ENCODE measurements around the gene RTKN. TPM values are rescaled to one million over a fixed set of nuclear protein-coding genes. Genes with fewer than 3 reads are reported as not detected.

The RTKN gene
- polyA plus RNA-seq, 1 of the 3 experiments (the other 2 are of a cell fraction) = 22.6 TPM

- H3K9me2 ChIP-seq = no peaks in the 10 kb centered on the region
- H3F3A ChIP-seq (replicated peaks; ENCODE audit: insufficient read depth) = peaks cover 5% of the 10 kb centered on the region
- CTCF ChIA-PET = interaction anchor here (1.0 to 3.4 kb wide), 2 partner anchors 45 to 52 kb away, joined by 3 to 10 read pairs; no protein-coding TSS in a partner anchor
- peaks cover 9 to 19% of the 10 kb centered on the region in 2 experiments; a peak in 3 of 4 replicates for H3K4me1 ChIP-seq (ENCODE audit: control insufficient read depth in 1 of 2, insufficient read depth in 2 of 2, low read depth in 1 of 2, low read length in 1 of 2)
- peaks cover 79% of the 10 kb centered on the region for H3K79me2 ChIP-seq (ENCODE audit: insufficient read depth)
- no peak overlapping the region for H3K4me3 ChIP-seq (ENCODE audit: low read depth in 2 of 2, low read length in 1 of 2)
- H3K4me2 ChIP-seq = peak overlapping the region; percentile 56; the same call in 1 of the 2 replicates
- DNase-seq = no peak
- no peaks in the 10 kb centered on the region for H3K9me3 ChIP-seq
- H4K20me1 ChIP-seq (ENCODE audit: insufficient read depth) = peaks cover 53% of the 10 kb centered on the region
- TF ChIP-seq TAF1 (IDR thresholded peaks at IDR 0.05; ENCODE audit: borderline replicate concordance, low read depth, low read length) = no peak
- no peak for TF ChIP-seq RAD21 (IDR thresholded peaks at IDR 0.05; ENCODE audit: low read length)
- no peak for TF ChIP-seq NRF1 (IDR thresholded peaks at IDR 0.05; ENCODE audit: low read depth, low read length)
- no peak for TF ChIP-seq POLR2AphosphoS5 (IDR thresholded peaks at IDR 0.05; ENCODE audit: low read depth, low read length)
- TF ChIP-seq SIN3A (IDR thresholded peaks at IDR 0.05; ENCODE audit: borderline replicate concordance, low read depth, low read length) = no peak
- TF ChIP-seq RCOR1 (IDR thresholded peaks at IDR 0.05; ENCODE audit: low read length) = no peak
- TF ChIP-seq TCF12 (IDR thresholded peaks at IDR 0.05) = no peak
- TF ChIP-seq GATA2 (CRISPR knock-in tag; IDR thresholded peaks at IDR 0.05) = no peak
- TF ChIP-seq FOXJ3 (CRISPR knock-in tag; IDR thresholded peaks at IDR 0.05) = no peak
- TF ChIP-seq SMC3 (IDR thresholded peaks at IDR 0.05; ENCODE audit: low read depth, low read length) = no peak
- TF ChIP-seq JUND (IDR thresholded peaks at IDR 0.05) = no peak
- TF ChIP-seq FOXM1 (IDR thresholded peaks at IDR 0.05; ENCODE audit: low read depth) = no peak
- TF ChIP-seq FOSL2 (IDR thresholded peaks at IDR 0.05; ENCODE audit: borderline replicate concordance, low read depth) = no peak
- no peak for TF ChIP-seq RXRA (IDR thresholded peaks at IDR 0.05; ENCODE audit: borderline replicate concordance, low read depth)
- POLR2A ChIA-PET = no interaction called here
- no peak overlapping the region for H2AFZ ChIP-seq (ENCODE audit: low read depth)
- no peak overlapping the region for H3K9ac ChIP-seq
- H3K36me3 ChIP-seq (replicated peaks in 1 of 2; ENCODE audit: control insufficient read depth in 1 of 2, insufficient read depth in 2 of 2, low read length in 1 of 2) = peaks cover 7 to 20% of the 10 kb centered on the region in 2 experiments
- WGBS (ENCODE audit: low lambda C conversion rate) = 95% methylated on average over 1 of the region's 1 CpG
- H3K27me3 ChIP-seq (ENCODE audit: insufficient read depth) = no peaks in the 10 kb centered on the region
- peak overlapping the region in 1 of 2 experiments; percentile 43; a peak in 1 of 4 replicates for H3K27ac ChIP-seq (ENCODE audit: low read depth in 2 of 2, low read length in 1 of 2)
Measured at GRCh38 chr2:74387346-74387745, 54.4 kb downstream of the RTKN start.

DNA sequence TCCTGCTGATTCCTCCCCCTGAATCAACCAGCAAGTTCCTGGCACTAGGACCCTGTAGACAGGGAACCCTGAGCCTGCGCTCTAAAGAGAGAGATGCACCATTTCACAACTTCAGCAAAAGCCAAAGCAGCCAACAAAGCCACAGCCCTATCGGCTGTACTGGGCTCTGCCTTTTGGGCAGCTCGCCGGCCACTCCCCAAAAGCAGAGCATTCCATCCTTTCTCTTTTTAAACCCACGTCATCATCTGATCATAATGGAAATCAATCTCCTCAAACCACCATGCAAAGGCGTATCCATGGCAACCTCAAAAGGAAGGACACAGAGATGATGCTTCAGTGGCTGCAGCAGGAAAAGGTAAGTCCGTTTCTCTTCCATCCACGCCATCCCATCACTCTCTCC, 56.3 kb downstream of the RTKN start:
- CTCF ChIA-PET = interaction anchor here (3.4 kb wide), 1 partner anchor 50 kb away, joined by 10 read pairs; no protein-coding TSS in a partner anchor
- Histone ChIP-seq H3K27ac (ENCODE audit: low read depth in 2 of 2, low read length in 1 of 2) (no peak overlapping the region), H3K4me2 (no peak overlapping the region), H3K9me3 (no peaks in the 10 kb centered on the region), H3K36me3 (replicated peaks in 1 of 2; ENCODE audit: control insufficient read depth in 1 of 2, insufficient read depth in 2 of 2, low read length in 1 of 2) (peaks cover 7 to 24% of the 10 kb centered on the region in 2 experiments), H3K9ac (no peak overlapping the region), H2AFZ (ENCODE audit: low read depth) (no peak overlapping the region), H3K27me3 (ENCODE audit: insufficient read depth) (no peaks in the 10 kb centered on the region), H3F3A (replicated peaks; ENCODE audit: insufficient read depth) (peaks cover 5% of the 10 kb centered on the region), H3K9me2 (no peaks in the 10 kb centered on the region), H3K4me3 (ENCODE audit: low read depth in 2 of 2, low read length in 1 of 2) (no peak overlapping the region), H3K4me1 (ENCODE audit: control insufficient read depth in 1 of 2, insufficient read depth in 2 of 2, low read depth in 1 of 2, low read length in 1 of 2) (peaks cover 9 to 16% of the 10 kb centered on the region in 2 experiments; a peak in 3 of 4 replicates), H4K20me1 (ENCODE audit: insufficient read depth) (peaks cover 71% of the 10 kb centered on the region), H3K79me2 (ENCODE audit: insufficient read depth) (peaks cover 87% of the 10 kb centered on the region)
- no peak for DNase-seq
- POLR2A ChIA-PET = no interaction called here
- TF ChIP-seq RXRA (IDR thresholded peaks at IDR 0.05; ENCODE audit: borderline replicate concordance, low read depth) (no peak), NRF1 (IDR thresholded peaks at IDR 0.05; ENCODE audit: low read depth, low read length) (no peak), RFX5 (IDR thresholded peaks at IDR 0.05; ENCODE audit: low read length) (no peak), TEAD4 (IDR thresholded peaks at IDR 0.05; ENCODE audit: borderline replicate concordance, insufficient read depth) (no peak), GATA2 (CRISPR knock-in tag; IDR thresholded peaks at IDR 0.05) (no peak), SIN3A (IDR thresholded peaks at IDR 0.05; ENCODE audit: borderline replicate concordance, low read depth, low read length) (no peak), SMC3 (IDR thresholded peaks at IDR 0.05; ENCODE audit: low read depth, low read length) (no peak), TAF1 (IDR thresholded peaks at IDR 0.05; ENCODE audit: borderline replicate concordance, low read depth, low read length) (no peak), CHD2 (IDR thresholded peaks at IDR 0.05; ENCODE audit: low read length, partially characterized antibody) (no peak), TCF12 (IDR thresholded peaks at IDR 0.05) (no peak), ZBTB33 (IDR thresholded peaks at IDR 0.05; ENCODE audit: borderline replicate concordance, low read depth) (no peak)
- TF ChIP-seq, protein P1, sequence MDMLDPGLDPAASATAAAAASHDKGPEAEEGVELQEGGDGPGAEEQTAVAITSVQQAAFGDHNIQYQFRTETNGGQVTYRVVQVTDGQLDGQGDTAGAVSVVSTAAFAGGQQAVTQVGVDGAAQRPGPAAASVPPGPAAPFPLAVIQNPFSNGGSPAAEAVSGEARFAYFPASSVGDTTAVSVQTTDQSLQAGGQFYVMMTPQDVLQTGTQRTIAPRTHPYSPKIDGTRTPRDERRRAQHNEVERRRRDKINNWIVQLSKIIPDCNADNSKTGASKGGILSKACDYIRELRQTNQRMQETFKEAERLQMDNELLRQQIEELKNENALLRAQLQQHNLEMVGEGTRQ (IDR thresholded peaks at IDR 0.05; ENCODE audit: borderline replicate concordance, low read depth, low read length) = no peak
- TF ChIP-seq, protein P2, sequence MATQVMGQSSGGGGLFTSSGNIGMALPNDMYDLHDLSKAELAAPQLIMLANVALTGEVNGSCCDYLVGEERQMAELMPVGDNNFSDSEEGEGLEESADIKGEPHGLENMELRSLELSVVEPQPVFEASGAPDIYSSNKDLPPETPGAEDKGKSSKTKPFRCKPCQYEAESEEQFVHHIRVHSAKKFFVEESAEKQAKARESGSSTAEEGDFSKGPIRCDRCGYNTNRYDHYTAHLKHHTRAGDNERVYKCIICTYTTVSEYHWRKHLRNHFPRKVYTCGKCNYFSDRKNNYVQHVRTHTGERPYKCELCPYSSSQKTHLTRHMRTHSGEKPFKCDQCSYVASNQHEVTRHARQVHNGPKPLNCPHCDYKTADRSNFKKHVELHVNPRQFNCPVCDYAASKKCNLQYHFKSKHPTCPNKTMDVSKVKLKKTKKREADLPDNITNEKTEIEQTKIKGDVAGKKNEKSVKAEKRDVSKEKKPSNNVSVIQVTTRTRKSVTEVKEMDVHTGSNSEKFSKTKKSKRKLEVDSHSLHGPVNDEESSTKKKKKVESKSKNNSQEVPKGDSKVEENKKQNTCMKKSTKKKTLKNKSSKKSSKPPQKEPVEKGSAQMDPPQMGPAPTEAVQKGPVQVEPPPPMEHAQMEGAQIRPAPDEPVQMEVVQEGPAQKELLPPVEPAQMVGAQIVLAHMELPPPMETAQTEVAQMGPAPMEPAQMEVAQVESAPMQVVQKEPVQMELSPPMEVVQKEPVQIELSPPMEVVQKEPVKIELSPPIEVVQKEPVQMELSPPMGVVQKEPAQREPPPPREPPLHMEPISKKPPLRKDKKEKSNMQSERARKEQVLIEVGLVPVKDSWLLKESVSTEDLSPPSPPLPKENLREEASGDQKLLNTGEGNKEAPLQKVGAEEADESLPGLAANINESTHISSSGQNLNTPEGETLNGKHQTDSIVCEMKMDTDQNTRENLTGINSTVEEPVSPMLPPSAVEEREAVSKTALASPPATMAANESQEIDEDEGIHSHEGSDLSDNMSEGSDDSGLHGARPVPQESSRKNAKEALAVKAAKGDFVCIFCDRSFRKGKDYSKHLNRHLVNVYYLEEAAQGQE (IDR thresholded peaks at IDR 0.05; ENCODE audit: low read depth, low read length) = no peak
- WGBS (ENCODE audit: low lambda C conversion rate) = 91% methylated on average over 8 of the region's 8 CpGs
